ENCODE measurements around the gene HVCN1.

HVCN1 gene

GRCh38 chr12:110637869-110638441 is 51.0 kb downstream of the HVCN1 start:
- no peak for DNase-seq
- H3K27ac ChIP-seq = no peak overlapping the region
- H3K27me3 ChIP-seq (replicated peaks) = no peaks in the 10 kb centered on the region
- in situ Hi-C loops (cut with HindIII; ENCODE audit: low pct_ligation_motif_present, low sequenced_read_pairs) = no loop called here
- H3K4me3 ChIP-seq (ENCODE audit: low read depth, low read length) = no peak overlapping the region
- TF ChIP-seq, protein P1, sequence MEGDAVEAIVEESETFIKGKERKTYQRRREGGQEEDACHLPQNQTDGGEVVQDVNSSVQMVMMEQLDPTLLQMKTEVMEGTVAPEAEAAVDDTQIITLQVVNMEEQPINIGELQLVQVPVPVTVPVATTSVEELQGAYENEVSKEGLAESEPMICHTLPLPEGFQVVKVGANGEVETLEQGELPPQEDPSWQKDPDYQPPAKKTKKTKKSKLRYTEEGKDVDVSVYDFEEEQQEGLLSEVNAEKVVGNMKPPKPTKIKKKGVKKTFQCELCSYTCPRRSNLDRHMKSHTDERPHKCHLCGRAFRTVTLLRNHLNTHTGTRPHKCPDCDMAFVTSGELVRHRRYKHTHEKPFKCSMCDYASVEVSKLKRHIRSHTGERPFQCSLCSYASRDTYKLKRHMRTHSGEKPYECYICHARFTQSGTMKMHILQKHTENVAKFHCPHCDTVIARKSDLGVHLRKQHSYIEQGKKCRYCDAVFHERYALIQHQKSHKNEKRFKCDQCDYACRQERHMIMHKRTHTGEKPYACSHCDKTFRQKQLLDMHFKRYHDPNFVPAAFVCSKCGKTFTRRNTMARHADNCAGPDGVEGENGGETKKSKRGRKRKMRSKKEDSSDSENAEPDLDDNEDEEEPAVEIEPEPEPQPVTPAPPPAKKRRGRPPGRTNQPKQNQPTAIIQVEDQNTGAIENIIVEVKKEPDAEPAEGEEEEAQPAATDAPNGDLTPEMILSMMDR (IDR thresholded peaks at IDR 0.05; ENCODE audit: low read depth, low read length, missing control alignments) = no peak
- no peaks in the 10 kb centered on the region for H3K36me3 ChIP-seq (replicated peaks)

GRCh38 chr12:110636516-110636915 is 52.4 kb downstream of the HVCN1 start:
- no peaks in the 10 kb centered on the region for H3K27me3 ChIP-seq (replicated peaks)
- TF ChIP-seq, protein P1 (IDR thresholded peaks at IDR 0.05; ENCODE audit: low read depth, low read length, missing control alignments) = no peak
- in situ Hi-C loops (cut with HindIII; ENCODE audit: low pct_ligation_motif_present, low sequenced_read_pairs) = no loop called here
- H3K4me3 ChIP-seq (ENCODE audit: low read depth, low read length) = no peak overlapping the region
- DNase-seq = no peak
- no peak overlapping the region for H3K27ac ChIP-seq
- no peaks in the 10 kb centered on the region for H3K36me3 ChIP-seq (replicated peaks)

- TF ChIP-seq, protein P1 (IDR thresholded peaks at IDR 0.05; ENCODE audit: low read depth, low read length, missing control alignments) = no peak
- no peak for DNase-seq
Observed at GRCh38 chr12:110635055-110635454, 53.9 kb downstream of the HVCN1 start.

DNA sequence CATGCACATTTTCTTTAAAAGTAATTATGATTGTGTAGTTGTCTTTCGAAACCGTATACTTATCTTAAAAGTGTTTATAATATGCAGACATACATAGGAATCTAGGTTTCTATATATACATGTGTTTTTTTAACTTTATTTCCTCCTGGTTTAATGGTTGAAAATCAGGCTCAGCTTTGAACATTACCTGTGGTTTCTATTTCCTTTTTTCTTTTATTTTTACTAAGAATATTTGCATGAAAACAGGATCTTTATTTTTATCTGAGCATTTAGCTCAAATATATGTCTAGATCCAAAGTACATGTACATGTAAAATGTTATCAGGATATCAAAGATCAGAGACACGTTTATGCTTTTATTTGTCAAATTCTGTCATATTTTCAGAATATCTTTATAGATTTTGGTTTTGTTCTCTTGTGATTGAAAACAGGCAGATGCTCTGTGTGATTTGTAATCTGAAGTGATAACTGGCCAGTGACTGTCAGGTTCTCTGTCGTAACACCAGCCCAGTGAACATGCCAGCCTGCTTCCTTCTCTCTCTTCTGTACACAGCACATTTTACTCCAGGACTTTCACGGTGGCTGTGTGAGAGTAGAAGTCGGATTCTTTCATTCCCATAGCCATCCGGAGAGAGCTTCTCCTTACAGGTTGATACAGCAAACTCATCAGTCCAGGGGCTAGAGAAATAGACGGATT is 61.3 kb downstream of the HVCN1 start:
- no peak for DNase-seq
- Histone ChIP-seq H3K4me3 (ENCODE audit: low read depth, low read length) (no peak overlapping the region), H3K27me3 (replicated peaks) (no peaks in the 10 kb centered on the region), H3K36me3 (replicated peaks) (no peaks in the 10 kb centered on the region), H3K27ac (no peak overlapping the region)
- in situ Hi-C loops (cut with HindIII; ENCODE audit: low pct_ligation_motif_present, low sequenced_read_pairs) = no loop called here
- TF ChIP-seq, protein P1 (IDR thresholded peaks at IDR 0.05; ENCODE audit: low read depth, low read length, missing control alignments) = no peak

More at GRCh38 chr12:110635055-110635454, 53.9 kb downstream of the HVCN1 start:
- Histone ChIP-seq H3K27me3 (replicated peaks) (no peaks in the 10 kb centered on the region), H3K27ac (no peak overlapping the region), H3K36me3 (replicated peaks) (no peaks in the 10 kb centered on the region), H3K4me3 (ENCODE audit: low read depth, low read length) (no peak overlapping the region)
- in situ Hi-C loops (cut with HindIII; ENCODE audit: low pct_ligation_motif_present, low sequenced_read_pairs) = no loop called here

DNA sequence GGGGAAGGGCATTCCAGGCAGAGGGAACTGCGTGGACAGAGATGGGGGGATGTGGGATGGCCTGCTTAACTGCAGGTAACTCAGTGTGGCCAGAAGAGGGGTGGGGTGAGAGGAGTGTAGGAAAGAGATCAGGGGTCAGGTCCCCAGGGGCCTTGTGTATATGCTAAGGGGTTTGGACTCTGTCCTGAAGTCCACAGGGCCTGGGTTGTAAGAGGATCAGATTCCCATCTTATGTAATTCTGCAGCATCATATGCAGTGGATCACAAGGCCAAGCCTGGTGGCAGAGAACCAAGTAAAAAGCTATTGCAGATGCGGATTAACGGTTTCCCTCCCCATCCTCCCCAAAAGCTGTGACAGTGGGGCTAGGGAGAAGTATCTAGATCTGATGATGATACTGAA is 66.3 kb downstream of the HVCN1 start:
- Histone ChIP-seq H3K36me3 (replicated peaks) (no peaks in the 10 kb centered on the region), H3K27me3 (replicated peaks) (no peaks in the 10 kb centered on the region), H3K4me3 (ENCODE audit: low read depth, low read length) (no peak overlapping the region), H3K27ac (no peak overlapping the region)
- no peak for DNase-seq
- in situ Hi-C loops (cut with HindIII; ENCODE audit: low pct_ligation_motif_present, low sequenced_read_pairs) = loop anchor here (25.0 kb wide), 1 partner anchor 110 kb away; the partner anchor contains the start of genes RAD9B and VPS29
- TF ChIP-seq, protein P1 (IDR thresholded peaks at IDR 0.05; ENCODE audit: low read depth, low read length, missing control alignments) = no peak
